OCI-LY3 (cell line): Measurements from ENCODE around the gene COQ8B.

Experiments used
- EZH2phosphoT487 ChIP-seq: fragments of 200-600 bp; shearing (Covaris generic); IDR thresholded peaks from 2 replicates; pipeline ENCODE4 v1.6.1; 2018; ENCODE audit warnings: antibody characterized with exemption, mixed run types, low read depth
- TF ChIP-seq, protein P1 (sequence below): fragments of 200-600, 300-600 bp; sonication (generic); IDR thresholded peaks from 2 replicates; pipeline ENCODE4 v1.5.1; 2014; ENCODE audit warnings: antibody characterized with exemption, low read length, low read depth

DNA sequence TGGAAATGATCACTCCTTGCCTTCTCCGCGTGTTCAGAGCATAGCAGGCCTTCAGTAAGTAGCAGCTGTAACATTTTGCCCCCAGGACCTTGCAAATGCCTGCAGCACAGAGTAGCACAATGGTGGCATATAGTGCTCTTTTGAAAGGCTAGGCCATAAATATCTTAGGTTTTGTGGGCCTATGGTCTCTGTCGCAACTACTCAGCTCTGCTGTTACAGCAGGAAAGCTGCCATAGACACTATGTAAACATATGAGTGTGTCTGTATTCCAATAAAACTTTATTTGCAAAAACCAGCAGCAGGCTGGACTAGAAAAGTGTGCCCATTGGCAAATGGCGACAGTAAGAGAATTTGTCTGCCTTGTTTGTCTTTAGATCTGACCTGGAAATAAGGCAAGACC, 9.6 kb upstream of the COQ8B start:
- no peak for TF ChIP-seq EZH2phosphoT487
- TF ChIP-seq, protein P1, sequence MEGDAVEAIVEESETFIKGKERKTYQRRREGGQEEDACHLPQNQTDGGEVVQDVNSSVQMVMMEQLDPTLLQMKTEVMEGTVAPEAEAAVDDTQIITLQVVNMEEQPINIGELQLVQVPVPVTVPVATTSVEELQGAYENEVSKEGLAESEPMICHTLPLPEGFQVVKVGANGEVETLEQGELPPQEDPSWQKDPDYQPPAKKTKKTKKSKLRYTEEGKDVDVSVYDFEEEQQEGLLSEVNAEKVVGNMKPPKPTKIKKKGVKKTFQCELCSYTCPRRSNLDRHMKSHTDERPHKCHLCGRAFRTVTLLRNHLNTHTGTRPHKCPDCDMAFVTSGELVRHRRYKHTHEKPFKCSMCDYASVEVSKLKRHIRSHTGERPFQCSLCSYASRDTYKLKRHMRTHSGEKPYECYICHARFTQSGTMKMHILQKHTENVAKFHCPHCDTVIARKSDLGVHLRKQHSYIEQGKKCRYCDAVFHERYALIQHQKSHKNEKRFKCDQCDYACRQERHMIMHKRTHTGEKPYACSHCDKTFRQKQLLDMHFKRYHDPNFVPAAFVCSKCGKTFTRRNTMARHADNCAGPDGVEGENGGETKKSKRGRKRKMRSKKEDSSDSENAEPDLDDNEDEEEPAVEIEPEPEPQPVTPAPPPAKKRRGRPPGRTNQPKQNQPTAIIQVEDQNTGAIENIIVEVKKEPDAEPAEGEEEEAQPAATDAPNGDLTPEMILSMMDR: no peak
